ENCODE data around the gene FASLG. TPM values are rescaled to one million over a fixed set of nuclear protein-coding genes. Genes with fewer than 3 reads are reported as not detected.

Gene FASLG
- total RNA-seq, 4 donors from 2014 or later: not detected

- no peak for TF ChIP-seq CTCF (IDR thresholded peaks at IDR 0.05; ENCODE audit: low read depth)
Measured at GRCh38 chr1:172670791-172671190, 11.9 kb downstream of the FASLG start.

GRCh38 chr1:172671591-172671990, 12.7 kb downstream of the FASLG start:
- TF ChIP-seq CTCF (IDR thresholded peaks at IDR 0.05; ENCODE audit: low read depth): no peak

GRCh38 chr1:172672720-172673119, 13.8 kb downstream of the FASLG start:
- no peak for TF ChIP-seq CTCF (IDR thresholded peaks at IDR 0.05; ENCODE audit: low read depth)

GRCh38 chr1:172673761-172674160, 14.9 kb downstream of the FASLG start:
- no peak for TF ChIP-seq CTCF (IDR thresholded peaks at IDR 0.05; ENCODE audit: low read depth)

GRCh38 chr1:172674831-172675613, 16.1 kb downstream of the FASLG start:
- TF ChIP-seq CTCF (IDR thresholded peaks at IDR 0.05; ENCODE audit: low read depth): no peak

GRCh38 chr1:172679000-172679772, 20.3 kb downstream of the FASLG start:
- TF ChIP-seq CTCF (IDR thresholded peaks at IDR 0.05; ENCODE audit: low read depth): no peak

- no peak for TF ChIP-seq CTCF (IDR thresholded peaks at IDR 0.05; ENCODE audit: low read depth)
Measured at GRCh38 chr1:172680244-172680643, 21.3 kb downstream of the FASLG start.
